ENCODE results near the gene PTPN11. TPM values are rescaled to one million over a fixed set of nuclear protein-coding genes. Genes with fewer than 3 reads are reported as not detected.

PTPN11 gene
- total and polyA plus RNA-seq, 2 donors (not counting 3 experiments of a cell fraction or from before 2014, with no cell fraction given) = 36.5 to 107 TPM

DNA sequence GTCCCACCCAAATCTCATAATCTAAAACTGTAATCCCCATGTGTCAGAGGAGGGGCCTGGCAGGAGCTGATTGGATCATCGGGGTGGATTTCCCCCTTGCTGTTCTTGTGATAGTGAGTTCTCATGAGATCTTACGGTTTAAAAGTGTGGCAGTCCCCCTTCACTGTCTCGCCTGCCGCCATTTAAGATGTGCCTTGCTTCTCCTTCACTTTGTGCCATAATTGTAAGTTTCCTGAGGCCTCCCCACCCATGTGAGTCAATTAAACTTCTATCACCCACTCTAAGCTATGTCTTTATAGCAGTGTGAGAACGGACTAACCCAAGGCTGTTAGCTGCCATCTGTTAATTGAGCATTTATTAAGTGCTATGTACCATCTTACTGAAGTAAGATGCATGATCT is 105.1 kb downstream of the PTPN11 start:
- ChIA-PET POLR2A (no interaction called here), CTCF (no interaction called here)
- H4K20me1 ChIP-seq (replicated peaks; ENCODE audit: control insufficient read depth, extremely low read depth, insufficient read depth, low read length) = no peaks in the 10 kb centered on the region
- H2AFZ ChIP-seq (ENCODE audit: low read depth, low read length) = no peak overlapping the region
- H3K36me3 ChIP-seq (ENCODE audit: control insufficient read depth in 2 of 2, extremely low read depth in 1 of 2, insufficient read depth in 2 of 2, low read length in 2 of 2) = no peaks in the 10 kb centered on the region
- DNase-seq (ENCODE audit: low read depth, low spot score) (no peak), FAIRE-seq (no peak)
- H3K9me3 ChIP-seq (replicated peaks; ENCODE audit: control insufficient read depth, insufficient read depth, low read length) = no peaks in the 10 kb centered on the region
- BruUV-seq (replicated peaks) = no TSS peak
- H3K9ac ChIP-seq (replicated peaks; ENCODE audit: extremely low read depth, insufficient read depth, low read length) = no peak overlapping the region
- dilution Hi-C loops (cut with MboI; ENCODE audit: extremely low pct_ligation_motif_present, low sequenced_read_pairs) (no loop called here), intact Hi-C loops (cut with micrococcal nuclease) (no loop called here)
- H3K4me2 ChIP-seq (ENCODE audit: insufficient read depth, low read length) = no peak overlapping the region
- H3K4me3 ChIP-seq (replicated peaks in 1 of 3; ENCODE audit: insufficient read depth in 1 of 3, low read depth in 1 of 3, low read length in 3 of 3) = no peak overlapping the region
- H3K27ac ChIP-seq (ENCODE audit: insufficient read depth, low read depth, low read length) = no peak overlapping the region
- H3K4me1 ChIP-seq (ENCODE audit: control insufficient read depth, extremely low read depth, insufficient read depth, low read length) = no peaks in the 10 kb centered on the region
- no peaks in the 10 kb centered on the region for H3K9me1 ChIP-seq (replicated peaks; ENCODE audit: control insufficient read depth, extremely low read depth, insufficient read depth, low read length)
- no peaks in the 10 kb centered on the region for H3K27me3 ChIP-seq (ENCODE audit: control insufficient read depth in 2 of 2, insufficient read depth in 2 of 2, low read length in 2 of 2)
- TF ChIP-seq, protein P1, sequence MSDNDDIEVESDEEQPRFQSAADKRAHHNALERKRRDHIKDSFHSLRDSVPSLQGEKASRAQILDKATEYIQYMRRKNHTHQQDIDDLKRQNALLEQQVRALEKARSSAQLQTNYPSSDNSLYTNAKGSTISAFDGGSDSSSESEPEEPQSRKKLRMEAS (IDR thresholded peaks at IDR 0.05; ENCODE audit: insufficient read depth, insufficient read length) = no peak
- TF ChIP-seq JUN (IDR thresholded peaks at IDR 0.05; ENCODE audit: borderline replicate concordance, insufficient read depth, insufficient read length, low read depth) = no peak
- no peak for TF ChIP-seq POLR2A (IDR thresholded peaks at IDR 0.05; ENCODE audit: low read depth, low read length)
- TF ChIP-seq FOS (IDR thresholded peaks at IDR 0.05; ENCODE audit: borderline replicate concordance, insufficient read depth, low read length) = no peak
- TF ChIP-seq, protein P2, sequence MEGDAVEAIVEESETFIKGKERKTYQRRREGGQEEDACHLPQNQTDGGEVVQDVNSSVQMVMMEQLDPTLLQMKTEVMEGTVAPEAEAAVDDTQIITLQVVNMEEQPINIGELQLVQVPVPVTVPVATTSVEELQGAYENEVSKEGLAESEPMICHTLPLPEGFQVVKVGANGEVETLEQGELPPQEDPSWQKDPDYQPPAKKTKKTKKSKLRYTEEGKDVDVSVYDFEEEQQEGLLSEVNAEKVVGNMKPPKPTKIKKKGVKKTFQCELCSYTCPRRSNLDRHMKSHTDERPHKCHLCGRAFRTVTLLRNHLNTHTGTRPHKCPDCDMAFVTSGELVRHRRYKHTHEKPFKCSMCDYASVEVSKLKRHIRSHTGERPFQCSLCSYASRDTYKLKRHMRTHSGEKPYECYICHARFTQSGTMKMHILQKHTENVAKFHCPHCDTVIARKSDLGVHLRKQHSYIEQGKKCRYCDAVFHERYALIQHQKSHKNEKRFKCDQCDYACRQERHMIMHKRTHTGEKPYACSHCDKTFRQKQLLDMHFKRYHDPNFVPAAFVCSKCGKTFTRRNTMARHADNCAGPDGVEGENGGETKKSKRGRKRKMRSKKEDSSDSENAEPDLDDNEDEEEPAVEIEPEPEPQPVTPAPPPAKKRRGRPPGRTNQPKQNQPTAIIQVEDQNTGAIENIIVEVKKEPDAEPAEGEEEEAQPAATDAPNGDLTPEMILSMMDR (IDR thresholded peaks at IDR 0.05; ENCODE audit: extremely low read depth in 1 of 2, insufficient read depth in 1 of 2, low read depth in 1 of 2, low read length in 2 of 2) = no peak
- TF ChIP-seq MYC (IDR thresholded peaks at IDR 0.05; ENCODE audit: low read depth, low read length) = no peak
- TF ChIP-seq GATA2 (IDR thresholded peaks at IDR 0.05; ENCODE audit: insufficient read depth, insufficient read length, low read depth, low read length) = no peak
- H3K79me2 ChIP-seq (ENCODE audit: control insufficient read depth, insufficient read depth, low read length) = no peaks in the 10 kb centered on the region
